Lower leg skin (tissue), 4 donors: ENCODE measurements around the gene NTN4. TPM values are rescaled to one million over a fixed set of nuclear protein-coding genes. Genes with fewer than 3 reads are reported as not detected.

ENCODE experiments used
- DNase-seq, 2 donors: peaks; one replicate each; pipeline ENCODE4 v3.0.0-alpha.2; 2019; ENCODE audit warnings: low spot score in 2 of 2
- H3K4me3 ChIP-seq: fragments of 200-600 bp; sonication (generic); 2 replicates; pipeline ENCODE4 v1.5.1; 2017; ENCODE audit warnings: mild to moderate bottlenecking, low read depth; ENCODE audit not compliant: poor library complexity, severe bottlenecking
- POLR2A ChIP-seq, 2 donors: fragments of 450-650 bp; IDR thresholded peaks; one replicate each; pipeline ENCODE4 v1.6.1; 2016 to 2017; ENCODE audit warnings: antibody characterized with exemption in 2 of 2, mild to moderate bottlenecking in 1 of 2, moderate library complexity in 1 of 2
- WGBS, 2 donors: methylation state at CpG; one replicate each; pipeline ENCODE4 v1.1.5; 2018; 5-methylcytosine and 5-hydroxymethylcytosine counted together
- intact Hi-C: fragments of 100-400 bp; cut with DNase I; formaldehyde crosslinking; loops from one replicate; pipeline ENCODE4 v1.15.0; 2023; ENCODE audit warnings: low total_unique reads
- total RNA-seq, 4 donors: library from RNA; depleted of rRNA; stranded (reverse); fragments of >200 nt; gene quantifications; one replicate each; pipeline ENCODE4 v1.1.0, GENCODE V29; 2016
- TF ChIP-seq, protein P1 (sequence below), 3 donors: fragments of 450-650 bp; IDR thresholded peaks; one replicate each; pipeline ENCODE4 v1.5.1; 2016; ENCODE audit warnings: antibody characterized with exemption in 3 of 3, mild to moderate bottlenecking in 3 of 3, moderate library complexity in 2 of 3

Gene NTN4
- total RNA-seq, 4 donors from 2014 or later = 11.0 to 30.6 (median 16.8) TPM

DNA sequence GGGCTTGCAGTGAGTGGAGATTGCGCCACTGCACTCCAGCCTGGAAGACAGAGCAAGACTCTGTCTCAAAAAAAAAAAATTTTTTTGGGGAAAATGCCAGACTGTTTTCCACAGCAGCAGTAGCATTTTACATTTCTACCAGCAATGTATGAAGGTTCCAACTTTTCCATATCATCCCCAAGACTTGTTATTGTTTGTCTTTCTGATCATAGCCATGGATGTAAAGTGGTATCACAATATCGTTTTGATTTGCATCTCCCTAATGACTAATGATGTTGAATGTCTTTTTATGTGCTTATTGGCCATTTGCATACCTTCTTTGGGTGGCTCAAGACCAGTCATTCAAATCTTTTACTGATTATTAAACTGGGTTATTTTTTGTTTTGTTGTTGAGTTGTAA lies 63.7 kb downstream of the NTN4 start:
- intact Hi-C loops = no loop called here
- TF ChIP-seq, protein P1, sequence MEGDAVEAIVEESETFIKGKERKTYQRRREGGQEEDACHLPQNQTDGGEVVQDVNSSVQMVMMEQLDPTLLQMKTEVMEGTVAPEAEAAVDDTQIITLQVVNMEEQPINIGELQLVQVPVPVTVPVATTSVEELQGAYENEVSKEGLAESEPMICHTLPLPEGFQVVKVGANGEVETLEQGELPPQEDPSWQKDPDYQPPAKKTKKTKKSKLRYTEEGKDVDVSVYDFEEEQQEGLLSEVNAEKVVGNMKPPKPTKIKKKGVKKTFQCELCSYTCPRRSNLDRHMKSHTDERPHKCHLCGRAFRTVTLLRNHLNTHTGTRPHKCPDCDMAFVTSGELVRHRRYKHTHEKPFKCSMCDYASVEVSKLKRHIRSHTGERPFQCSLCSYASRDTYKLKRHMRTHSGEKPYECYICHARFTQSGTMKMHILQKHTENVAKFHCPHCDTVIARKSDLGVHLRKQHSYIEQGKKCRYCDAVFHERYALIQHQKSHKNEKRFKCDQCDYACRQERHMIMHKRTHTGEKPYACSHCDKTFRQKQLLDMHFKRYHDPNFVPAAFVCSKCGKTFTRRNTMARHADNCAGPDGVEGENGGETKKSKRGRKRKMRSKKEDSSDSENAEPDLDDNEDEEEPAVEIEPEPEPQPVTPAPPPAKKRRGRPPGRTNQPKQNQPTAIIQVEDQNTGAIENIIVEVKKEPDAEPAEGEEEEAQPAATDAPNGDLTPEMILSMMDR (IDR thresholded peaks at IDR 0.05) = no peak
- no peak for TF ChIP-seq POLR2A (IDR thresholded peaks at IDR 0.05)
- no peak overlapping the region for H3K4me3 ChIP-seq
- whole genome bisulfite sequencing, 2 donors = 92 to 98% methylated on average over 2 of the region's 2 CpGs
- no peak for DNase-seq

DNA sequence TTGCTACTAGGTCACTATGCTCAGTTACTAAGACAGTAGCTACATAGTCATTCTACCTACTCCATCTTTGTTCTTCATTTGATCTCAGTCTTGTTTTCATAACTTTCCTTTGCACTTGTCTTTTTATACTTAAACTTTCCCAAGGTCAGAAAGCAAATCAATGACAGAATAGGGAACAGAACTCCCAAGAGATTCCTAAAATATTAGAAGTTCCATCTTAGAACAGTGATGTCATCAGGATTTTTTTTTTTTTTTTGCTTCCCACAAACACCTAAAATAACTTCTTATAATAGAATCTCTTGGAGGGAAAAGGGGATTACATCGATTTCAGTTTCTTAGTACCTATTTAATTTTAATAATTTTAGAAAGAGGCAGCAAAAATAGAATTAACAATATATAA lies 65.8 kb downstream of the NTN4 start:
- 81 to 82% methylated on average over 1 of the region's 1 CpG for WGBS, 2 donors
- no peak overlapping the region for H3K4me3 ChIP-seq
- no peak for TF ChIP-seq POLR2A (IDR thresholded peaks at IDR 0.05)
- TF ChIP-seq, protein P1 (IDR thresholded peaks at IDR 0.05) = no peak
- intact Hi-C loops = no loop called here
- DNase-seq = no peak

GRCh38 chr12:95723693-95724384 lies 66.7 kb downstream of the NTN4 start:
- 29 to 57% methylated on average over 4 of the region's 4 CpGs for WGBS, 2 donors
- intact Hi-C loops = no loop called here
- TF ChIP-seq, protein P1 (IDR thresholded peaks at IDR 0.05) = no peak
- TF ChIP-seq POLR2A (IDR thresholded peaks at IDR 0.05) = no peak
- no peak for DNase-seq
- no peak overlapping the region for H3K4me3 ChIP-seq

- TF ChIP-seq POLR2A (IDR thresholded peaks at IDR 0.05) = no peak
- TF ChIP-seq, protein P1 (IDR thresholded peaks at IDR 0.05) = no peak
- H3K4me3 ChIP-seq = no peak overlapping the region
- 46 to 60% methylated on average over 2 of the region's 2 CpGs for WGBS, 2 donors
- intact Hi-C loops = no loop called here
- no peak for DNase-seq
These were observed 69.2 kb downstream of the NTN4 start for GRCh38 chr12:95721320-95721719.

DNA sequence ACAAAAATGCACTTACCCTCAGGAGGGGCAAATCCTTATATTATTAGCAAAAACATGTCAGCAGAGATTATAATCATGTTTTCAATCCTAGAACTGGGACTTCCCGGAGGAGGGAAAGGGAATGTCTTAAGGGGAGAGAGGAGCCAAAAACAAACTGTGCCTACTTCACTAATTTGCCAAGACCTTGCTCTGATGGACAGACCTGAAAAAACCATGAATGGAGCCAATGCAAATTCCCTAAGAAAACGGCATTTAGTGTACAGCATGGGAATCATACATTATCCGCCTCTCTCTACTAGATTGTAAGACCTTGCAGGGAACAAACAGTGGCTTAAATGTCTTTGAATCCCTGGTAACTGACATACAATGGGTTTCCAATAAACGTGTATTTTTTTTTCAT lies 70.4 kb downstream of the NTN4 start:
- DNase-seq = no peak
- no peak for TF ChIP-seq POLR2A (IDR thresholded peaks at IDR 0.05)
- TF ChIP-seq, protein P1 (IDR thresholded peaks at IDR 0.05) = no peak
- 52 to 54% methylated on average over 4 of the region's 4 CpGs for WGBS, 2 donors
- intact Hi-C loops = no loop called here
- H3K4me3 ChIP-seq = no peak overlapping the region

GRCh38 chr12:95718772-95719171 lies 71.8 kb downstream of the NTN4 start:
- TF ChIP-seq, protein P1 (IDR thresholded peaks at IDR 0.05) = no peak
- TF ChIP-seq POLR2A (IDR thresholded peaks at IDR 0.05) = no peak
- intact Hi-C loops = no loop called here
- 76% methylated on average over 2 of the region's 2 CpGs for WGBS, 2 donors

More at GRCh38 chr12:95718772-95719171, 71.8 kb downstream of the NTN4 start:
- H3K4me3 ChIP-seq = no peak overlapping the region
- no peak for DNase-seq
